GM18499 (cell line): ENCODE data around the gene MAP3K7CL.
"Not testable (repeated sequence)": the region's sequence is repeated elsewhere in the genome, so short reads cannot be mapped to it uniquely, and the experiment has no call there.

Source experiments
- ATAC-seq: cut with Tn5 transposase; IDR thresholded peaks from one replicate; pipeline ENCODE4 v1.9.1; 2021; ENCODE audit warnings: moderate number of reproducible peaks; ENCODE audit not compliant: insufficient read depth, unreplicated experiment

Gene MAP3K7CL

DNA sequence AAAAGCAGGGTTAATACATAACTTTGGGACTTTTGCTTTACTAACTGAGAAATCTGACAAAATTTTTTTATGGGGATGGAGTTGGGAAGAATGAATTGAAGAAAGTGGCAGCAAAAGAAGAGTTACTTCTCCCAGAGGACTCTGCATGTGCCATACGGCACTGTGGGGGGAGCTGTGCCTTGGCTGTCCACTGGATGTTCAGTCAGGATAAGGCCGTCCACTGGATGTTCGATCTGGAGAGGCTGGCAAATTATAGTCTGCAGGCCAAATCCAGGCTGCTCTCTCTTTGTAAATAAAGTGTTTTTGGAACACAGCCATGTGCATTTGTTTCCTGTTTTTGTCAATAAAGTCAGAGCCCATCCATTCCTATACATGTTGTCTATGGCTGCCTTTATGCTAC is 4.5 kb upstream of the MAP3K7CL start:
- no peak for ATAC-seq

DNA sequence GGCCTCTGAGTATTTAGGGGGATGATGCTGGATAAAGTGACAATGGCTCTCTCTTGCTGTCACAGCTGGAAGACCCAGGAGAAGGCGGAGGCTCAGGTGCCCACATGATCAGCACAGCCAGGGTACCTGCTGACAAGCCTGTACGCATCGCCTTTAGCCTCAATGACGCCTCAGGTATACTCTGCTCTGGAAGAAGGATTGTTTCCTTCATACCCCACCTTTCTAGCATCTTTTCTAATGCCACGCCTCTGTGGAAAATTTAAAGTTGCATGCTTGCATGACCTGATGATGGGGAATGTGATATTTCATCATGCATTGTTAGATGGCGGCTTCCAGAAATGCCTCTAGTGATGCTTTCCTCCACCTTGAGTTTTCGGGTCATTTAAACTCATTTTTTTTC is 2.8 kb downstream of the MAP3K7CL start:
- no peak for ATAC-seq

DNA sequence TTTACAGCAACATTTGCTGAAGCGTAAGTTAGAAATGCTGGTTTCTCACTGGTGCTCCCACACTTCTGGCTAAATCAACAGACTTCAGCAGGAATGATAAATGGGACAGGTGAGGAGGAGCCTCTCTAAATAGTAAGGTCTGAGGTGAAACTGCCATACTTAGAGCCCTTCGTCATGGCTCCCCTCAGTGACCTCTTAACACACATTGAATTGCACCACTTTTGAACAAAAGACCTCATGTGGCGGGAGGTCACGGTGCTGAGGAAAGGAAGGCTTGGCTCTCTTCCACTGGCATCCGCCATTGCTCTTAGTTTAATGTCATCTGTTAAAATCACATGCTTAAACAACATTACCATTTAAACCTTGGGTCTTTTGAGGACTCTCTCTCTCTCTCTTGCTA is 3.4 kb downstream of the MAP3K7CL start:
- ATAC-seq, result no peak

DNA sequence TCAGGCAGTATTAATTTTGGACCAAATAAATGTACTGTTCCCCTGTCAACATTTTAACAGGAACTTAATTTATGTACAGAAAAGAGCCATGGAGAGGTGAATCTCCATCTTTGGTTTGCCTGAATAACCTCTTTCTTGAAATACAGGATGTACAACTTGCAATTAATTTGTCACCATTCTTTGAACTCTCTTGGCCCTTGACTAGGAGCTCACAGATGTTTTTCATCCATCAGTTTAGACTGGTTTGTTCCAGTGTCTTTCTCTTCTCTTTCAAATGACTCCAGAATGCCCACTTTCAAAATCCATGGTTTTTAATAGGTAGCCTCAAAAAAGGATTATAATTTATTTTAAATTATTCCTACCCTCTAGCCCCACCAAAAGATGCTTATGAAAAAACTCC is 5.0 kb downstream of the MAP3K7CL start:
- ATAC-seq, result no peak

DNA sequence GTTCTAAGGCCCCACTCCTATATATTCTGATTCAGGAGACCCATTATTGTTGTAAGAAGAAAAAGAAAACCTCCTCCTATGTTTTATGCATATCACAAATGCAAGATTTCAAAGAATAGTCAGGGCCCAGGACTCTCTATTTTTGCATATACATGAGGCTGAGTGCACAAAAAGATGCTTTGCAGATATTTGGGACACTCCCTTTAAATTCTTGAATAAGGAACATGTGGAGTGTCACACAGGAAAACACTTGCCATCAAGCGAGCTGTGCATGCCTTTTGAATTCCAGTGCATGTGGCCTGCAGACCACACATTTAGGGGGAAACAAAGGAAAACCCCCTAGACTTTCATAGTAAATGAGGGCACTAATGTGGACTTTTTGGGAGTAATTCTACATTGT is 5.6 kb downstream of the MAP3K7CL start:
- ATAC-seq, result no peak

DNA sequence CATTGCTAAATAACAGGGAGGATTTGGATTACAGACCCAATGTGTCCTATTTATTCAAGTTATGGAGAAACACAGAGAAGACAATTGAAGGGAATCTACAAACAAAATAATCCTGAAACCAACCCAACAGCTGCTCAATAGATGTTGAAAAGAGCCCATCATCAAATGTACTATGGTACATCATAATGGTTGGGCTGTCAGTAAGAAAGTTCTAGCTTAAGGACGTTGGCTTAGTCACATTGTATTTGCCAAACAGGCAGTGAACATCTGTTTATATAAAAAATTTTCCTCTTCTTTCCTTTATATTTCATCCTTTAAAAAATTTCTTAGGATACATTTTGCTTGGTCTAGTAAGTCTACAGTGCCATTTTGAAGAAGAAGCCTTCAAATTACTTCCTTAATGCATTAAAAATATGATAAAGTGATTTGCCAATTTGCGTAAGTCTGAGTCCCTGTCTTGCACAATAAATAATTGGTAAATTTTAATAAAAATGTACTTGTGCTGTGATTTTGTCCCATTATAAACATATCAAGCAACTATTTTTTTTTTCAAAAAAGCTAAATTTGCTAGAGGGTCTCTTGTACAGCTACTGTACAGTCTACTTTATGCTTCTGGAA is 14.4 kb downstream of the MAP3K7CL start:
- ATAC-seq, result no peak

DNA sequence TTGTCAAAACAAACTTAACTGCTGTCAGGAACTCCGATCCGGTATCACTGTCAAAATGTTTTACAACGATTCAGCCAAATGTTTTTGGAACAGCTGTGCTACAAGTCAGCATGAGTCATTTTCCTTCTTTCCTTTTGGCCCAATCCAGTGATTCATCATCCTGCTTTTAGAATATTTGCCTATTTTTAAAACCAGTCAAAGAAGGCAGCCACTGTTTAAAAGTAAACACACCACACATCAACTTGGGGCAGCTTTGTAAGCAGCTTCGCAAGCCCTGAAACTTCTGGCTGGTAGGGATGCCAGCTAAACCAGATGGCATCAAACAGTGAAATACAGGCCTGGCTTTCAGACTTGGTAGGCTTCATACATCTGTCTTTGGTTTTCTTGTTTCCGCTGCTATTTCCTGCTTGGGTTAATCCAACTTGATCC is 14.9 kb downstream of the MAP3K7CL start:
- ATAC-seq, result no peak

DNA sequence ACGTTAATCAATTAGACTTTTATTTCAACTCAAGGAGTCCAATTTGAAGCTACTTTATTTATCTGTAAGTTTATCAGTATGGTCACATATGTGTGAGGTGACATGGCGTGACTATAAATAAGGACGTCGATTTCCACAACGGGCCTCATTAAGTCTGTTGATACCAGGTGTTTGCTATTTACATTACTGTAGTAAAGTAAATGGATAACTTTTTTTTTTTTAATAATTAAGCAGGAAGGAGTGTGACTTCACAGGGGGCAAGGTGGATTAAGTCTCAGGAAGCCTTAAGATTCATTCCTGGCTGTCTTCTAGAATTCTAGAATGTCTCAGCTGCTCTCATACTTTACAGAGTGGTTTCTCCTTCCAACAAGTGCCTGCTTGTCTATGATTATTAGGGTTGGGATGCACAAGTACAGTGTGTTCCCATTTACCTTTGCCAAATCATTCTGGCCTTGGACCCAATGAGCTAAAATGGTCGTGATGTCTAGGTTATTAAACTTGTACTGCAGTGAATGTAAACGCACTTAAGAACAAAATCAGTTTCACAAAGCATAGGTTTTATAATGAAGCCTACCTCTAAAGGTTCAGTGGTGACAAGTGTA is 15.5 kb downstream of the MAP3K7CL start:
- no peak for ATAC-seq

DNA sequence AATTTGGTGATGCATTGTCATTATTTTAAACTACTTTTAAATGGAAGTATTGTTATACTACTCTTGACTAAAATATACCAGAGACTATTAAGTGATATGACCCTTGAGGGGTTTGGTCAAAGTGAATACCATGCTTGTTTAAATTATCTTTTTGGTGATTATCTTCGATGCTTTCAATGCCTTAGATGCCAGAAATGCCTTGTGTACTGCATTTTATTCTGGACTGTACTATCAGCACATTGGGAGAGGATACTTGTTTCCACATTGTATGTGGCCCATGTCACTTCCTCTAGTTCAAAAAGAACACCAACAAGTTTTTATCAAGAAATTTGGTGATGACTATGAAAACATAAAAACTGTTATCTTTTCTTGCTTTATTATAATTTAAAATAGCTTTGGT is 16.3 kb downstream of the MAP3K7CL start:
- ATAC-seq, result no peak

DNA sequence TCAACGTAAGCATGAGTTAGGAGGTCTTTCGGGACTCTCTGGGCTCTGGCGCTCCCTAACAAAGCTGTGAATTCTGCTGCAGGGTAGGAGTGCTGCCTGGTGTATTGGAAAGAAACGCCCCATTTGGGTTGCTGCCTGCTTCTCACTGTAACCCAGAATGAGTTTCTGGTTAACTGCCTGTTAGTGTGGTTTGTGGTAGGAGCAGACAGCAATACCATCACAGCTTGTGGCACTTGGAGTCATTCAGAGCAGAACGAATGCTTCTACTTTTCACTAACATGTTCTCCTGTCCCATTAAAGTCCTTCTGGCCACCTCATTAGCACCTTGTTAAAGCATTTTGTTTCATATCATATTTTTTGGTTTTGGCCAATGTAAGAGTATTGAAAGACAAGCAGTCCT is 18.1 kb downstream of the MAP3K7CL start:
- no peak for ATAC-seq

DNA sequence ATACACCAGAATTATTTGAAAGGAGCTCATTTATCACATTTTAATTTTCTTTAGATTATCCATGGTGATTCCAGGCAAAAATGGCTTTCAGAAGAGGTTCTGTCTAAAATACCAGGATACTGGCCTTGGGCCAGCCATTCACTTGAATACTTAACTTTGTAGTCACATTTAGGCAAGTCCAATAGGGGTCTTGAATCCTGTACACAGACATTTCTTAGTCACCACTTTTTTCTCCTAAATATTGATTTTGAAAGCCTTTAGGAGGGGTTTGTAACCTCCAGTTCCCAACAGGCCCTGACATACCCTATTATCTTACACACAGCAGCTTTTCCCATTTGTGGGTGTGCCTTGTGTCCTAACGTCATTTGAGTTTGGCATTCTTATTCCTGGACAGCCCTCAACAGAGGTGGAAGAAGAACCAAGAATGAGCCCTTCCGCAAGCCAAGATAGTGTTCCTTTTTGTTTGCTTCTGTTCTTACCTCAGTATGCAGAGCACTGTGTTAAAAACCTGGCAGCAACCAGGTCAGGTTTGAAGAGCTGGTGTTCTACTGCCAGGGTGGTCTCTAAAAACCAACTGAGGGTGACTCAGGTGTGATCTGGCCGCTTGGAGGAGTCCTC is 19.5 kb downstream of the MAP3K7CL start:
- no peak for ATAC-seq

DNA sequence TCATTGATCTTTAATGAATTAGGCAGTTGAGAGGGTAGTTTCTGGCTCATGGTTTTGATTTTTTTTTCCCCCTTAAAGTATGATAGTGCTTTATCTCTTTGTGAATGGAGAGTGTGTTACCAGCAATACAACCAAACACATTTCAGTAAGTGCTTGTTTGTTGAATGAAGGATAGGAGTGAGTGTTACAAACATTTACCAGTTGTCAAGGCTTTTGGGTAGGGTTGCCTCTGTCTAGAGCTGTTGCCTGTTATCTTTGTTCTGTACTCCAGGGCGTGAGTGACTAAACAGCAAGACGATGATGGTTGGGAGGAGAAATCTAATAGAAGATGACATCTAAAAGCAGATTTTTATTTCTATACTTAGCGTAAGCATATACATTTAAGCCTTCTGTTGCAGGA is 21.5 kb downstream of the MAP3K7CL start:
- ATAC-seq, result no peak

DNA sequence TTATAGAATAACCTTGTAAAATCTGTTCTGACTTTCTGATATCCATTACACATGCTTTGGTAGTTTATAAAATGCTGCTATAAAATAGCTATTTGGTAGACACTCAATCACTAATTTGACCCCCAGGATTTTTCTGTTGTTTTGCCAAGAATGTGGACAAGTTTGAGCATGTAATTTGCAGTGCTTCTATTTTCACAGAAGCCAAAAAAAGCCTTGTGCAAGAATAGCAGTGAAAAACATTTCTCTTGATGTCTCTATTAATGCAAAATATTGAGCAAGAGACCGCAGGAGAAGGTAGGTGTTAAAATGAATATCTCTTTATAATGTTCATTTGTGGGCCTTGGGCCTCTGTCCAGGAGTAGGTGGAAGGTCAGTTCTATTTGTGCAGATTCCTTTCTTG is 22.5 kb downstream of the MAP3K7CL start:
- no peak for ATAC-seq

DNA sequence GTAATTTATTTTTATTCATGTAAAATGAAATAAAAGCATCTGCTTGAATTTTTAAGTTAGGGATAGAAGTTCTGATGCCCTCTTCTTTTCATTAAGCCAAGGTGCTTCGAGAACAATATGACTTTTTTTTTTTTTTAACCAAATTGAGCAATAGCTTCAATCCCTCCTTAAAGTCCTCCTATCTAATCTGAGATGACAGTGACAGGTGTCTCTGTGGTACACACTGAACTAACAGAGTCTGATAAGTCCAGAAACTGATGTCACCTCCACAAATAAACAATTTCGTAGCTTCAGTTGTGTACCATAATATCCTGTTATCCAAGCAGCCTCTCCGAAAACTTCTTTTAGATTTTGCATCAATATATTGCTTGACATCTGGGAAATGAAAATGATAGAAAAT is 23.8 kb downstream of the MAP3K7CL start:
- ATAC-seq, result no peak

DNA sequence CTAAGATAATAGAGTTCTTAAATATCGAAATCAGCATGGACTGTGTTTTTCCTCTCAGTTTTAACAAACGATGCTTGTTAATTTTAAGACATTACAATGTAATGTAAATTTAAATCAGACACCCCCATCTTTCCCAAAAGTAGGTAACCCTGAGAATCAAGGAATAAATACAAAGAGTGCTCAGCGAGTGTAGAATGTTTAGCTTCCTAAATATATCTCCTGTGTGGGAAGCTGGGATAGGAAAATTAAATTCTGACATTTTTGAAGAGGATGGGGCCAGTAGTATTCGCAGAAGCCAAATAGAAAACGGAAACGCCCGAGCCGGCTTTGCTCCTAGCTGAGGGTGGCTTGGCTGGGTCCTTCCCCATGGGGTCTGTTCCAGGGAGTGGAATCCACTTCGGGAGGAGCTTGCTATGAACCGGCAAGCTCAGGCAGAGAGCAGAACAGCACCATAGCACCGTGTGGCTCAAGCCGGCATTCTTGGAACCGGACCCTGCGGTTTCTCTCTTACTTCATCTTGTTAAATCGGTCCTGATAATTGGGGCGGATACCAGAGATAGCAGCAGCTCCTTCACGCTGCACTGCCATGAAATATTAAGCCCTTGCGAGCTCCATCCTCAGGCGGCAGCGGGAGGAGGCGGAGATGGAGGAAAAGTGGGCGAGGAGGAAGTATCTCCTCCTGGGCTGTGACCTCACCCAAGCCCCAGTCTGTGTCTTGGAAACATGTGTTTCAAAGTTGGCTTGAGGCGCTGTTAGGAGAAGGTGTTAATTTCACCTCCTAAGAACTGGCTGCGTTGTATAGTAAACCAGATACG is 24.9 kb downstream of the MAP3K7CL start:
- ATAC-seq, result no peak

DNA sequence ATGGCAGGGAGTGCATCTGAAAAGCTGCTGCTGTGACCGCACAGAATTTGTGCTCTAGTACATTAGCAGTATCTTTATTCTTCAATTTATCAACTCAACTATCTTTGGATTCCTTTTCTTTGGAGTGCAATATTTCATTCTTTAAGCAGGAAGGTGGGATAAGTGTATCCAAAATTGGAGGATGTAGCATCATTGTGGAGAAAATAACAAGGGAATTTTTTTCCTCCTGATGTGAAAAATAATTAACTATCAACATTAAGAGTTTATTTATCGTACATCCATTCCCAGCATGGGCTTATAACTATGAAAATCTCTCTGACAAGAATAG is 25.5 kb downstream of the MAP3K7CL start:
- ATAC-seq, result no peak

DNA sequence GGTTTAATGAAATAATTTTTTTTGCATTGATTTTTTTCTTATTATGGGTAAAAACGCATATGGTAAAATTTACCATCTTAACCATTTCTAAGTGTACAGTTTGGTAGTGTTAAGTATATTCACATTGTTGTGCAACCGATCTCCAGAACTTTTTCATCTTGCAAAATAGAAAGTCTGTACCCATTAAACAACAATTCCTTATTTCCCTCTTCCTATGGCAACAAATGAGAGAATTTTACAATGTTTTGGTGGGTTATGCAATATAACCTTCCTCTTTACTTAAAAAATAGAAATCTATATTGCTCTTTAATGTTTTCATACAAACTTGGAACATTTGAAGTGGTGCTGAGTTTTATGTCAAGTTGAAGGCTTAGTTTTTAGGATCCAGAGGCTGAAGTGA is 26.6 kb downstream of the MAP3K7CL start:
- ATAC-seq, result no peak

DNA sequence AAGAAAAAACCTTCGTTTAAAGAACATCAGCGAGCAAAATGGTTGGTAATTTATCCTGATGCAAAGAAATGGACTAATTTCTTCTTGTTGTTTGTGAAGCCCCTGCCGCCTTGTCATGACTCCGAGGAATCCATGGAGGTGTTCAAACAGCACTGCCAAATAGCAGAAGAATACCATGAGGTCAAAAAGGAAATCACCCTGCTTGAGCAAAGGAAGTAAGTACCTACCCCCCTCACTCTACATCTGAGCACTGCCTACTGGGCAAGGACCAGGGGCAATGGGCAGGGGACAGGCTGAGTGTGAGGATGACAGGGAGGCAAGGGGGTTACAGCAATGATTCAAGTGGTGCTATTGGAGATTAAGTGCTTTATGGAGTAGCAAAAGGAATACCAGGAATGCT is 29.4 kb downstream of the MAP3K7CL start:
- no peak for ATAC-seq

DNA sequence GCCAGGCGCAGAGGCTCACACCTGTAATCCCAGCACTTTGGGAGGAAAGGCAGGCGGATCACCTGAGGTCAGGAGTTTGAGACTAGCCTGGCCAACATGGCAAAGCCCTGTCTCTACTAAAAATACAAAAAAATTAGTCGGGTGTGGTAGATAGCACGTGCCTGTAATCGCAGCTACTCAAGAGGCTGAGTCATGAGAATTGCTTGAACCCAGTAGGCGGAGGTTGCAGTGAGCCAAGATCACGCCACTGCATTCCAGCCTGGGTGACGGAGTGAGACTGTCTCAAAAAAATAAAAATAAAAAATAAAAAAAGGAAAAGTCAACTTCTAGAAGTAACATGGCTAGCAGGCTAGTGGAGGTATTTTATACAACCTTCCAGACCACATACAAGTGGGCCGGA is 32.4 kb downstream of the MAP3K7CL start:
- not testable (repeated sequence) for ATAC-seq

DNA sequence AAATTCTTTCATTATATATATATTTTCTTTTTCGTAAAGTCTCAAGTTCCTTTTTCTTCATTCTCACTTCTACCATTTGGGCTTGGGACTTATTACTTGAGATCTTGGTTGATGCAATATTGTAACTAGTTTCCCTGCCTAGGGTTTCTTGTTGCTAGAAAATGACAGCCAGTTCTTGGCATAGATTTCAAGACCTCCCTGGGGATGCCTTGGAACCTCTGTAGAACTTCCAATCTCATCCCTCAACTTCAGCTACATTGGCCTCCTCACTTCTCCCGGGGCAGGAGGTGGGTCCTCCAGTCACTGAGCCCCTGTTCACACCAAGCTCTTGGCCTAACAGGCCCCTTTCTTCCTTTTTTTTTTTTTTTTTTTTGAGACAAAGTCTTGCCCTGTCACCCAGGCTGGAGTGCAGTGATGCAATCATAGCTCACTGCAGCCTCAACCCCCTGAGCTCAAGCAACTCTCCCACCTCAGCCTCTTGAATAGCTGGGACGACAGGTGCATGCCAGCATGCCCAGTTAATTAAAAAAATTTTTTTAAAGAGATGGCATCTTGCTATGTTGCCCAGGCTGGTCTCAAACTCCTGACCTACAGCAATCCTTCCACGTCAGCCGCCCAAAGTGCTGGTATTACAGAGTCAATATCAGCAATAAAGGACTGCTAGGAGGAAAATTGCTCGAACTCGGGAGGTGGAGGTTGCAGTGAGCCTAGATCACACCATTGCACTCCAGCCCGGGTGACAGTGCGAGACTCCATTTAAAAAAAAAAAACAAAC is 33.1 kb downstream of the MAP3K7CL start:
- ATAC-seq, result no peak
